GM21360 (cell line): ENCODE data around the gene CDH4.

Experiments used
- ATAC-seq: cut with Tn5 transposase; IDR thresholded peaks from one replicate; pipeline ENCODE4 v1.9.1; 2021; ENCODE audit warnings: mild to moderate bottlenecking, moderate library complexity; ENCODE audit not compliant: unreplicated experiment

CDH4 gene

DNA sequence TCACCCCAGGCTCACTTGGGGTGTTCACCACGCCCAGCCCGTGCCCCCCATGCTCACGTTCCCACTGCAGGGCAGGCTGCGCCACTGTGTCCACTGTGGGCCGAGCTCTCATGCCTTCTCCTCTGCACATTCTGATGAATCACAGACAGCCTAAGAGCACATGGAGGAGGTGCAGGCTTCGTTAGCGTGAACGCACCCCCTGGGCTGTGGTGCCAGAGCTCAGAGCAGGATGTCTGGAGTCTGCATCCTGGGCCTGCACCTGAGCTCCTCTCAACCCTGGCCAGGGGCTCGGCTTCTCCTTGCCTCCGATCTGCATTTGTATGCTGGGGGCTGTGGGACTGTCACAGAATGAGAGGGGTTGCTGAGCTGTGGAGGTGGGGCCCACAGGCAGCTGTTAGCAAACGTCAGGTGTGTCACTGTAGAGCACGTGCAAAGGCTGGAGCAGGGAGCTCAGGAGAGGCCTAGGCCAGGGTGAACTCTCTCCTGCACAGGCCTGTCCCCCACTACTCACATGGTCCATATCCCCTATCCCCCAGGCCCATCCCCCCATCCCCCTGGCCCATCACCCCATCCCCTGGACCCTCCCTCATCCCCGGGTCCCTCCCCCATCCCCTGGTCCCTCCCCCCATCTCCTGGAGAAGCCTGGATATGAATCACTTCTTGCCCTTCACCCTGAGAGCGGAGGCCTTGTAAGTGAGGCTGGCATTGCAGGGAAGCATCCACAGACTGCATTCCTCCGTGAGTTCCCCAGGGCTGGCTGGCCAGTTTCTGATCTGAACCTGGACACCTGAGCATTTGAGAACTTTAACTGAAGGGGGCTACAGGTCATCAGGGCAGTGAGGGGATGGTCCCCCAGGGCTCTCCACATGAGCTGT lies 504.1 kb downstream of the CDH4 start:
- no peak for ATAC-seq

DNA sequence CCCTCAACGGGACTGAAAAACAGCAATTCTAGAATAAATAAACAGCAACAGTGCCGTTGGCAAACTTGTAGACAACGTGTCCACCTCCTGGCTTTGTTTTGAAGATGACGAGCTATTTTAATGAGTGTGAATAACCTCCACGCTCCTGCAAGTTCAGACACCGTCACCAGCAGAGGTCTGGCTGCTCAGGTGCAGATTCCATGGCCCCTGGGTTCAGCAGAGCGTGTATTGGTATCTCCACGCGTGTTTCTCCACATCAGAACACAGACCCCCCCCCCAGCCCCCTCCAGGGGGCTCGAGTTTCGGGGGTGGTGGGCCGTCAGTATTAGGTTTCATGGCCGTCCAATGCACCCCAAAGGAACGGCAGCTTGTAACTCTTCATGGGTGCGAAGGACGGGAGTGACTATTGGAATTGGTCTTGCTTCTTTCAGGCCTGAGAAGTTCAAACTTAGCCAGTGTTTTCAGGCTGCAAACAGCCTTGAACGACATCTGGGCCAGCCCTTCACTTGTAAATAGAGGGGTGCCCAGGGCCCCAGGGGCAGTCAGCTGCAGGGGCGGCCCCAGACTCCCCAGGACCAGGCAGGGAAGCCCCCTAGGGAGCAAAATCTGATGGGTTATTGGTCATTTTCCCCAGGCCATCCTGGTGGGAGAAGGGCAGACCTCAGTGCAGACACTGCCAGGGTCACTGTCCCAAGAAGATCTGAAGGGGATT lies 505.1 kb downstream of the CDH4 start:
- ATAC-seq = no peak

DNA sequence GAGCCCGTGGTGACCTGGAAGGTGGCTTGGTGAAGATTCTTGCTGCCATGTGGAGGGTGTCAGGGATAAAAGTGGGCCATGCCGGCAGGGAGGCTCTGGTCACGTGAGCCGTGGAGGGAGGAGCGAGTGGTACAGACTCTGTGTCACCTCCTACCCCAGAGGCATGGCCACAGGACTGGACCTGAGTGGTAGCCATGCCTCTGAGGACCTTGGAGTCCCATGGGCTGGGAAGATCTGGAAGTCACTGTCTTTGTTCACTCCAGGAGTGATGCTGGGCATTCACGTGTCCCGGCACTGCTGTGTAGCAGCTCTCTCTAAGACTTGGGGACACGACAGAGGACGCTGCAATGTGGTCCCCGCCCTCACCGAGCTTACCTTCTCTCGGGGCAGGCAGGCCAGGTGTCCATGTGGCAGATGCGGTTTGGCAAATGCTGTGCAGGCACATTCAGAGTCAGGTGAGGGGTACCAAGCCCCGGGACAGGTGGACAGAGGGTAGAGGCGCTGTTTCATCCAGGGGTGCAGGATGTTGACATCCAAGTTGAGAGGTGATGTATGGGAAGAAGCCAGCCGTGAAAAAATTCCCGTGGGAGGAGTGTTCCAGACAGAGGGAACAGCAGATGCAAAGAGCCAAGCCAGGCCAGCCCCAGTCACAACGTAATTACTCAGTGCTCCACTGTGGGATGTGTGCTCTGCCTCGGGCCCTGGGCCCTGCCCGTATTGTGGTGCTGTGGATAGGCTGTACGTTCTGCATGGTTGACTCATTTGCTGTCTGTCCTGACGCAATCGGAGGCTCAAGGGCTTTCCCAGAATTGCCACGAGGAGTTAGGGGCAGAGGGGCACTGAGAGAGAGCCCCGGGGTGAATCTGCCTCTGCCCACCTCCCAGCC lies 505.9 kb downstream of the CDH4 start:
- ATAC-seq = no peak

DNA sequence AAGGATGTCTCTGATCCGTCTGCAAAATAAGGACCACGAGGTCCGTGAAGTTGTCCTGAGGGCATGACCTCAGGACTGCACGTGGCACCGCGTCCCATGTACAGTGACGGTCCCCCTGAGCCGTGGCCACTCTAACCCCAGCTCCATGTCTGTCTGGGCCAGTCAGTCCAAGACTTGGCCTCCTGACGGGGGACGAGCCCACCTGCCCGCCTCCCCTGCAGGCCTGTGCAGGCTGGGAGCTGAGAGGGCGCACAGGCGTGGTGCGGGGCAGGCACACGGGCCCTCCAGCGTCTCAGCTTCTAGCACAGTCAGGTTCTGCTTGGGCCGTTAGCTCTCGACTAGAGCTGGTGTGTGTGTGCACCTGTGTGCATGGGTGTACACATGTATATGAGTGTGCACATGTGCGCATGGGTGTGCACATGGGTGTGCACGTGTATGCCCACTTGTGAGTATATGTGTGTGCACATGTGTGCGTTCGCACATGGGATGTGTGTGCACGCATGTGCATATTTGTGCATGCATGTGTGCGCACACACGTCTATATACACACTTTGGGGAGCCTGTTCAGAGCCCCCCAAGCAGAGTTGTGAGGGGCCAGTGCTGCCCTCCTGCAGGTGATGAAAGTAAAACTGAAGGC lies 506.6 kb downstream of the CDH4 start:
- ATAC-seq = no peak

DNA sequence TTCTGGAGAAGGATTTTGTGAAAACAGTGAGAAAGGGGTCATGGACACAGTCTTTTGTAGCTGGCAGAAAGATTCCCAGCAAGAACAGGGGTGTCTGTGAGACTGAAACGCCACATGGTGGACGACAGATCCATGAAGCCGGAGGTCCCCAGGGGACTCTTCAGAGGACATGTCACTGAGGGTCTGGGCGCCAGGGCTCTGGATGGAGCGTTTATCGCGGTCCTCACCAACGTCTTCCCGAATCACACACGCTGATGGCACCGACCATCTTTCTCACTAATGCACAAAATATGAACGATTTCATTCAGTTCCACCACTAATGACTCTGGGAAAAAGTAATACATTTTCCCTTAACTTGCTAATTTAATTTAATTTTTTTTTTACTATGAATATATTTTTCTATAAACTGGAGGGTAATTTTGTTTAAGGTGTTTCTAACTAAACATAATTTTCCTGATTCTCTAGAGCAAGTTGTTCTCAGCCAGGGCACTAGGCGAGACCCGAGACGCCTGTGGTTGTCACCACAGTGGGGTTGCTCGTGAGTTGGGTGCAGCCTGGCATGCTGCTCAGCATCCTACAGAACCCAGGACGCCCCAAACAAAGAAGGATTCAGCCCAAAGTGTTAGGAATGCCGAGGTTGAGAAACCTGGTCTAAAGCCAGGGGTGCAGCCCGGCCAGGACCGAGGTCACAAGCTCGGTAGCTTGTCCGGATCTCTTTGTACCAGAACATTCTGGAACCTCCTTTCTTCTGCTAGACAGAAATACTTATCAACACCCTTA lies 507.4 kb downstream of the CDH4 start:
- no peak for ATAC-seq

DNA sequence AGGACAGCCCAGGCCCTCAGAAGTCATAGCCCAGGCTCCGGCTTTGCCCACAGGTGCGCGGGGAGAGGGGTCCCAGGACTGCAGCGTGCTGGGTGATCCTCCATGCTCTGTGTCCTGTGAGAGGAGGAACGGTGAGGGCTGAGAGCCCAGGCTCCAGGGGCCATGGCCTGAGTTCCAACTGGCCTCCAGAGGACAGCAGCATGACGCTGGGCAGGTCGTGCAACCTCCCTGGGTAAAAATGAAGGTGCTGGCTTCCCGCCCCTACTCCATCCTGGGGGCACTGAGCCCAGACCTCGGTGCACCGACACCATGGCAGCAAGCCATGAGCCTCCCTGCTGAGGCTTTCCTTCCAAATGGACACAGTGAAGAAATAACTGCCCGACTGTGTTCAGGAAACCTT lies 508.3 kb downstream of the CDH4 start:
- no peak for ATAC-seq

DNA sequence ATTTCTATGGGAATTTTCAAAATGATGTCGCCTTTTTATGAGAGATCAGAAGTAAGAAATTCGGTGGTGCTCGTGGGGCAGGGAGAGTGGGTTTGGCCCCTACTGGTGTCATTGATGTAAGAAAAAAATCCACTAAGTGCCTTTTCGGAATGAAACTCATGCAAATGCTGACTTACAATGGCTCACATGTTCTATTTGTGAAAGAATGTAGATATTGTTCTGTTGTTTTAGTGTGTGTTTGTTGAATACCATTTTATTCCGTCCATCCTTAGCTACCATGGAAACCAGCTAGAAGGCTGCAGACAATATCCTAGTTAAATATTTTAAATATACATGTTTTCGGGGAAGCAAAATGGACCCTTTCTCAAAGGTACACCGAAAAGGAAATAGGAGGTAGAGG lies 508.7 kb downstream of the CDH4 start:
- ATAC-seq = no peak

DNA sequence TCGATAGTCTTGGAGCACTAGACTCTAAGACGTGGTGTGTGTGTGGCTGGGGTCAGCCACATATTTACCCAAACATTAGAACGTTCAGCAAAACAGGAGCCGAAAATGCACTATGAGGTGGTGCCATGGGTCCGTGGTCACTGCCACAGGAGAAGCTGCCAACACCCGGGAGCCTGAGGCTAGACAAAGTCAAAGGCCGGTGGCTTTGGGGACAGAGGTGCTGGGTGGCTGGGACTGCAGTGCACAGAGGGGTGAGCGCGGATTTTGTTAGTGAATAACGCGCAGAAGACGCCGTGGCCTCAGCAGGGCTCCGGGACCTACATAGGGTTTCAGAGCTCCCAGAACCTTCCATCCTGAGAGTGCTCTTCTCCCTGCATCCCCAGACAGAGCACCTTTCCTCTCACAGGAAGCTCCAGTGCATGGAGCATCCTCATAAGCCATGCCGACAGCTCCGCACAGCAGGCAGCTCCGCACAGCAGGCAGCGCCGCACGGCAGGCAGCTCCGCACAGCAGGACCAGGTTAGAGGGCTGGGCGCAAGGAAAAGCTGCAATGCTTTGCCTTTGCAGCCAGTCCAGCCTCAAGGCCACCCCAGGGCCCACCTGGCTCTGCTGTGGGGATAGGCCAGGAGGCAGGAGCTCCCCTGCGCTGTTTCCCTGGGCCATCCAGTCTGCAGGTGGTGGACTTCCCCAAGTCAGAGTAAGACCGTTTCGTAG lies 509.5 kb downstream of the CDH4 start:
- no peak for ATAC-seq

DNA sequence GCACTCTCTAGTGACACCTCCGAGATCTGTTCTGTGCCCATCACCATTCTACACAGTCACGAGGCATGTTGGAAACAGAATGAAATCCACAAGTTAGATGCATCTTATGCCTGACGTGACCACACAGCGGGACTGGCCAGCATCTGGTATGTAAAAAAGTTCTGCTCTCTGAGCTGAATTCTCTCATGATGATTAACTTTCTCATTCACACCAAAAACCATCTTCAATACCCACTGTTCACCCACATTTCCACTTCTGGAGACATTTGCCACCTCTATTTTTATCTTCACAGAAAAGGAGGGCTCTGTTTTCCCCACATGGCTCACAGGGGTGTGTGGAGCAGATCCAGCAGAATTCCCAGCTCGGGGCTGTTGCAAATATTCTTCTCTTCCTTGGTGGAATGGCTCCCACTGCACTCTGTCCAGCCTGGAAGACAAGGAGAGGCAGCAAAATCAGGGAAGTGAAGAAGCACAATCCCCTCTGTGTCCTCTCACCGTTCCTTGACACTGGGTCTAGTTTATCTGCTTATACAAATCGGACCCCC lies 510.2 kb downstream of the CDH4 start:
- no peak for ATAC-seq

DNA sequence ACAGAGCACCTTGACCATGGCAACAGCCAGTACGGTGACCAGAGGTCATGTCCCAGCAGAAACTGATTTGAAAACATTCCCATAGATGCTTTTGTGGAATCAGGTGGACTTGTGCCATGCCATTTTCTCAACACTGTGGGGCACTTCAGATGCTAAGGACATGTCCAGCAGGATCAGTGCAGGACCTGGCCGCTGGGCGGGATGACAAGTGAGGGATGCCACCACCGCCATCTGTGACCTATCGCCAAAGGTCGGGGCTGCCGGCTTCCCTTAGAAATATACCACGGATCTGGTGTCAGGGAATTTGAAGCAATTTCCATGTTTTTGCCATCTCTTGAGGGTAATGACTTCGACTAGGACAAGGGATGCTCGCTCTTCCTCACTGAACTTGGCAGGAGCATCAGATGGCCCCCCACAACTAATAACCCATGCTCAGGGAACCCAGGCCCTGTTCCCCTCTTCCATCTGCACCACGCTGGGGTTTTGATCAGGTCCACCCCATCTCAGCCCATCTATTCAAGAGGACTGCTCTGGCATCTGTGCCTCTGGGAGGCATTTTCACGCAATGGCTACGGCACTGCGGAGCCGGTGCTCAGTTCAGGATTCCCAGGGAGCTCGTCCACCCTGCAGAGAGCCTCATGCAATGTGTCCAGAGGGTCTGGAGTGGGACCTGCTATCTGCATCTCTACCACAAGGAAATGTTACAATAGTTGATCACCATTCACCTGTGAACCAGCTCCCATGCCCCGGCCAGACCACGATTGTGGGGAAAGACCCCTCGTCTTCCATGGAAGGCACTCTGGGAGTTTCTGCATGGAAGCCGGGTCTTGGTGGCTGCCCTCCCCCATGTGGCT lies 511.1 kb downstream of the CDH4 start:
- ATAC-seq = no peak

DNA sequence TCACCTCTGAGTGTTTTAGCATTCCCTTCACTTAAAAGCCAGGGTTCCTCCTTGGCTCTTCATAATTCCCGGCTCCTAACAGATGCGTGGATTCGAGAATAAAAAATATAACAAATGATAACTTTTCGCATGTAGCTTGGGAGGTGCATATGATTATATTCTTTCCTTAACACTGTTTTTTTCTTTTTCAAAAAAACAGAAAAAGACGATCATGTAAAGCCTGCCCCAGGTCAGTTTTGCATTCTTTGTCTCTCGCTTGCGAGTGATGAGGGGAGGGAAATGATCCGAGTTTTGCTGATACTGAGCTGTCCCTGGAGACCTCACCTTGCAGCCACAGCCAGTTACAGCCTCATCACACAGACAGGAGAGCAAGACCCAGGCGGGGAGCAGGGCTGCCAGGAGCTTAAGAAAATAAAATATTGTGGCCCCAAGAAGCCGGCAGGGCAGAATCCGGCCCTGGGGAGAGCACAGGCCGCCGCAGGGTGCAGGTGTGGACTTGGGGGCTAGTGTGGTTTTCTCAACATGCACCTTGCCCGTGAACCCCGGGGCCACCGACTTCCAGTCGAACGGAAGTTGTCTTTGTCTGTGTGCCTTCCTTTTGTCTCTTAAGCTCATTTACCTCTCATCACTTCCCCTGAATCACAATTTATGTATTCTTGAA lies 511.8 kb downstream of the CDH4 start:
- ATAC-seq = no peak

DNA sequence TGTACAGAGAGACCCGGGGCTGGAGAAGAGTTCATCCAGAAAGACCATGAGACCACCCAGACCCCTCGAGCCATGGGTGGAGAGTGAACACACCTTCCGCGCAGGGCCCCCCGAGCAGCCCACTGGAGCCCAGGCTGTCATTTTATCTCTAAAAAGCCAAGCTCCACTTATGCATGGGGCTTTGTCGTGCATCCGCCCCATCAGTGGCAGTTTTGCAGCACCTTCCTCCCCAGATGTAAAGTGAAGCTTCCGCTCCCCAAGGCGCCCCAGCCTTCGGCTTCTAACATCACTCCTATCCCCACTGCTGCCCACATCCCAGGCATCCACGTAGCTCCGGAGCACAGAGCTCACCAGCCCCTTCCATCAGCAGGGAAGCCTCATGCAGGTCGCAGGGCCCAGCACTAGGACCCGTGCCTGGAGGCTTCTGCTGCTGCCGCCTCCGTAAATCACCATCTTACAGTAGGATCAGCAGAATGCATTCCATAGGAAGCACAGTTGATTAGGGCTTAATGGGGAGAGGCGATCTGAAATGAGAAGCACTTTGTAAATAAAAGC lies 512.5 kb downstream of the CDH4 start:
- ATAC-seq = no peak

DNA sequence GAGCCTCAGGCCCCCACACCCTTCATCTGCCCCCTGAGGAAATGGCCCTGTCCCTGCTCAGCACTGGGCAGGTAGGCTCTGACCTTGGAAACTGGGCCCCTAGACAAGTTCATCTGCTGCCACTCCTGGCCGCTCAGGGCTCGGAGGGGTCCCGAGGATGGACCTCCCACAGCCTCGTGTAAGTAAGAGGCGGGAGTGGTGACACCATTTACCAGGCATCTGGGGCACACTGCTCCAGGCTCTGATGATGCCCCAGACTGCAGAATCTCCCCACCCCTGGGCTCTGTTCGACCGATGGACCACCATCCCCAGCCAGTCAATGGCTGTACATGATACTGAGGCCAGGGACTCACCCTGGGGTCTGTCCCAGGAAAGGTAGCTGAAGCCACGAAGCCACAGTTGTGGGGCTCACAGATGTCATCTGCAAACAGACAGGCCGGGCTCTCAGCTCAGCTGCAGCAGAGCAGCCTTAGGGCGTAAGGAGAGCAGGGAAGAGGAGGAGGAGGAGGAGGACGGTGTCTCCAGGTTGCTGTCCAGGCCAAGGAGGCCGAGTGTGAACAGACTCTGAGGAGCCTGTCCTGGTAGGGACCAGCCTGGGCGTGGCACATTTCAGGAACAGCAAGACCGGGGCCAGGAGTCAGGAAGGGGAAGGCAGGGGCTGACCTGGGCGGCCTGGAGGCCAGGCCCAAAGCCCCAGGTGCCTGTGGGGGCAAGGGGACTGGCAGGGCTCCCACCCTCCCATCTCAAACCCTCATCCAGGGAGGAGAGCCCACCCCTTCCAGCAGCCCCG lies 513.2 kb downstream of the CDH4 start:
- ATAC-seq = no peak

DNA sequence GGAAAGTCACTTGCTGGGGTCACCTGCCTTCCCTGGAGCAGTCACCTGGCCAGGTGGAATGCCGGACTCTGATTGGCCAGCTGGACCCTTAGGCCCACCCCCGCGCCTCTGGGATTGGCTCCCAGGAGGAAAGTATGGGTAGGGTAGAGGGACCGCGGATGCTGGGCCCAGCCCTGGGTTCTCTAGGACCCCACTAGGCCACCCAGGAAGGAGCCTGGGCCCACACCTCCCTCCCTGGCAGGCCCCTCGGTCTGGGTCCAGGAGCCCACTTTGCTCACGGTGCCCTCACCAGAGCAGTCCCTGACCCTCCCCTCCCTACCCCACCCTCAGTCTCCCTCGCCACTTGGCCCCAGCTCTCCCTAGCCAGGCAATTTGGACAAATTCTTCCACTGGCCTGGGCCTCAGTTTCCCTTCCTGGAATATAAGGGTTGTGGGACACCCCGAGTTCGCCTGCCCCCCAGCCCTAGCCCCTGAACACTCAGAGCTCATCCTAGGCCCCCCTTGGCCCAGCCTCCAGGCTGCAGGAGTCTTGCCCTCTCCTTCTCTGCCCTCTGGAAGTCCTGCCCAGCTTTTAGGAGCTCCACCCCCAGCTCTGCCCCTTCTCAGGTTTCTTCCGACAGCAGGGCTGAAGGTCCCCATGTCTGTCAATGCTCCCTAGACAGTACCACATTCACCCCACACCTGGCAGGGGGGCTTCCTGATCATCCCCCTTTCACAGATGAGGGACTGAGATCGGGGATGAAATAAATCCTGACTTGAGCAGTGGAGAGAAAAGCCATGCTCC lies 514.0 kb downstream of the CDH4 start:
- ATAC-seq = no peak

DNA sequence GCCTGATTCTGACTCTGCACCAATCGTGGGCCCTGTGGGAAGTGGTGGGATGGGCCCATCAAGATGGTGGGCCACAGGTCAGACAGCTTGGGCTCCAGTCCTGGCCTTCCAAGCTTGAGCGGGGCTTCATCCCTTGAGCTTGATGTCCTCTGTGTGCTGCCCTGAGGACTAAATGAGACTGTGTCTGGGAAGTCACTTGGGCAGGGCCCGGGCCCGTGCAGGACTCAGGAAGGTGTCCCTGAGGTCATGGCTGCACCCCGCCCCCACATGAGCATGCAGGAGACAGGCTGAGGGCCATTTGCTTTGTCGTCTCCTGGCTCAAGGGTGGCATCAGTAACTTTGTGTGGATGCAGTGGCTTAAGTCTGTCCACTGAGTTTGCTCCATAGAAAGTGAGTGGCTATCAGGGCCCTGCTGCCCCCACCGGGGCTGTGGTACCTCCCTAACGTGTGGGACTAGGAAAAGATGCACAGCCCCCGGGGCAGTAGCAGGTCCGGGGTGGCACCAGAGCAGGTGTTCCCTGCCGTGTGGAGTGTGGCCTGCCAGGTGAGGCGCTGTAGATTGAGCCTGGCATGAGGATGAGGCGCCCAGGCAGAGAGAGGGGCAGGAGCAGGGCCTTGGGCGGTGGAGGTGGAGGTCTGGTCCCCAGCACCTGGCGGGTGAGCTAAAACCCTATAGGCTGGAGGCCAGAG lies 515.0 kb downstream of the CDH4 start:
- ATAC-seq = no peak
